Measurements from ENCODE around the gene HTRA1.

GRCh38 chr10:122492999-122493481 lies 31.7 kb downstream of the HTRA1 start:
- TF ChIP-seq CTCF (IDR thresholded peaks at IDR 0.05) (no peak), POLR2A (IDR thresholded peaks at IDR 0.05) (no peak), POLR2AphosphoS5 (IDR thresholded peaks at IDR 0.05) (peak in 1 of 3 donors; percentile 28)

Data from breast epithelium (tissue), 3 donors.